NCI-H69 (cell line): ENCODE data around the gene SLC25A45.
"Not testable (repeated sequence)": the region's sequence is repeated elsewhere in the genome, so short reads cannot be mapped to it uniquely, and the experiment has no call there.

ENCODE experiments used
- DNase-seq: peaks from one replicate; lab custom pipeline; 2025; lab: John Stamatoyannopoulos, UW

The SLC25A45 gene

DNA sequence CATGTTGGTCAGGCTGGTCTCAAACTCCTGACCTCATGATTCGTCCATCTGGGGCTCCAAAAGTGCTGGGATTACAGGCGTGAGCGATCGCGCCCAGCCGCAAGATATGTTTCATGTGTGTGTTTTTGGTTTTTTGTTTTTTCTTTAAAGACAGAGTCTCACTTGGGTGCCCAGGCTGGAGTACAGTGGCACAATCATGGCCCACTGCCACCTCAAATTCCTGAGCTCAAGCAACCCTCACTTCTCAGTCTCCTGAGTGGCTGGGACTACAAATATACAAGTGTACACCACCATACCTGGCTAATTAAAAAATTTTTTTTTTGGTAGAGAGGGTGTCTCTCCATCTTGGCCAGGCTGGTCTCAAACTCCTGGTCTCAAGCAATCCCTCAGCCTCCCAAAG is 19.5 kb downstream of the SLC25A45 start:
- no peak for DNase-seq

DNA sequence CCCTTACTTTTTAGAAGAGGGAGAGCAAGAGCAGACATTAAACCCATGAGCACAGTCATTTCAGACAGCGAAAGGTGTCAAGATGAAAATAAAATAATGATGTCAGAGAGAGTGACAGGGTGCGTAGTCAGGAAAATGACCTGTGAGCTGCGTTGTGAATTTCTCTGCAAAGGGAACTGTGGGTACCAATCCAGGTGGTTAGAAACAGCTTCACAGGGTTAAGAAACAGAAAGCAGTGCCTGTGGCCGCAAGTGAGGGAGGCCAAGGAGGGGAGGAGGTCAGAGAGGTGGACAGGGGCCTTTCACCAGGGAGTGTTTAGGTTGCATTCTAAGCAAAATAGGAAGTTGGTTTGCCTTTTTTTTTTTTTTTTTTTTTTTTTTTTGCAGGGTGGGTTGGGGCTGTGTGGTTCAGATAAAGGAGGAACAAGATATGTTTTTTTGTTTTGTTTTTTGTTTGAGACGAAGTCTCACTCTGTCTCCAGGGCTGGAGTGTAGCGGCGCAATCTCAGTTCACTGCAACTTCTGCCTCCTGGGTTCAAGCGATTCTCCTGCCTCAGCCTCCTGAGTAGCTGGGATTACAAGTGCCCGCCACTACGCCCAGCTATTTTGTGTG is 20.0 kb downstream of the SLC25A45 start:
- DNase-seq, result no peak

- DNase-seq, result no peak
Observed at GRCh38 chr11:65357856-65358356, 24.5 kb downstream of the SLC25A45 start.

DNA sequence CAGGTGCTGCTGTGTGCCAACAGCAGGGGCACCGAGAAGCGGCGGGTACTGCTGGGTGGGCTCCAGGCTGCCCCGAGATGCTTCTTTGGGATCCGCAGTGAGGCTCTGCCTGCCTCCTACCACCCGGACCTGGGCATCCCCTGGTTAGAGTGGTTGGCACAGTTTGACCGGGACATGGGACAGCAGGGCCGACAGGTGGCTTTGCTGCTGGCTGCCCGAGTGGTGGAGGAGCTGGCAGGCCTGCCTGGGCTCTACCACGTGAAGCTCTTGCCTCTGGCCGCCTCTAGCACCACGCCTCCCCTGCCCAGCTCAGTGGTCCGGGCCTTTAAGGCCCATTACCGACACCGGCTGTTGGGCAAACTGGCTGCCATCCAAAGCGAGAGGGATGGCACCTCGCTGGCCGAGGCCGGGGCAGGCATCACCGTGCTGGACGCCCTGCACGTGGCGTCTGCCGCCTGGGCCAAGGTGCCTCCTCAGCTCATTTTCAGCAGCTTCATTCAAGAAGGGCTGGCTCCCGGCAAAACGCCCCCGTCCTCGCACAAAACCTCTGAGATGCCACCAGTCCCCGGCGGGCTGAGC is 26.0 kb downstream of the SLC25A45 start:
- no peak for DNase-seq

DNA sequence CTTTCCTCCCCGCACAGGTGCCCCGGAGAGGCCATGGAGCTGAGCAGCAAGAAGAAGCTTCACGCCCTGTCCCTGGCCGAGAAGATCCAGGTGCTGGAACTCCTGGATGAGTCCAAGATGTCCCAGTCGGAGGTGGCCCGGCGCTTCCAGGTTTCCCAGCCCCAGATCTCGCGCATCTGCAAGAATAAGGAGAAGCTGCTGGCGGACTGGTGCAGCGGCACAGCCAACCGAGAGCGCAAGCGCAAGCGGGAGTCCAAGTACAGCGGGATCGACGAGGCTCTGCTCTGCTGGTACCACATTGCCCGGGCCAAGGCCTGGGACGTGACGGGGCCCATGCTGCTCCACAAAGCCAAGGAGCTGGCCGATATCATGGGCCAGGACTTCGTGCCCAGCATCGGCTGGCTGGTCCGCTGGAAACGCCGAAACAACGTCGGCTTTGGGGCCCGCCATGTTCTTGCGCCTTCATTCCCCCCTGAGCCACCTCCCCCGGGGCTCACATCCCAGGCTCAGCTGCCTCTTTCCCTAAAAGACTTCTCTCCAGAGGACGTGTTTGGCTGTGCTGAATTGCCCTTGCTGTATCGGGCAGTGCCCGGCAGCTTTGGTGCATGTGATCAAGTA is 26.6 kb downstream of the SLC25A45 start:
- peak; percentile 78 for DNase-seq

GRCh38 chr11:65355013-65355775 is 27.3 kb downstream of the SLC25A45 start:
- peak; percentile 78 for DNase-seq

DNA sequence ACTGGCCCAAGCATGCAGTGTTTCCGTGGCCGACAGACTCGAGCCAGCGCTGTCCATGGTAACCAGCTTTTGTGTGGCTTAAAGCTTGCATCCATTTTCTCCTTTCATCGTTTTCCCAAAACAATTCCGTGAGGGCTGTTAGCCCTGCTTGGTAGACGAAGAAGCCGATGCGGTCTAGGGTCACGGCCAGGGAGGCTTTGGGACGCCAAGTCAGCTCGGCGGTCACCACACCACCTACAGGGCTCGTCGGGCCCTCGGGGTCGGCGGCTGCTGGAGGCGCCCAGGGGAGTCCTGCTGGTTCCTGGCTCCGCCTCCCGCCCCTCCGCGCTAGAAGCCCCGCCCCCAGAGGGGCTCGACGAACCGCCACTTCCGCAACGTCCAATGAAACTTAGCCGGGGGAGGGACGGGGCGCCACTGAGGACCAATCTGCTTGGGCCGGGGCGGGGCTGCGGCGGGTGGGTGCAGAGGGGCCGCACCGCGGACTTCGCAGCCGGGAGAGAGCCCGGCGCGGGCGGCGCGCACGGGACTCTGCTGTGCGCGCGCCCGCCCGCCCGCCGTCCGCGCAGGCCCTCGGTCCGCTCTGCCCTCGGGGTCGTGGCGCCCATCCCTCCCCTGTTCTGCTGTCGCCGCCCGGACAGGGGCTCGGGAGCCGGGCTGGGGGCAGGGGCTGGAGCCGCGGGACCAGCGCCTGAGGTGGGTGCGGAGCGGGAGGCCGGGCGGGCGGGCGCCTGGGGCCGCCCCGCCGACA is 28.0 kb downstream of the SLC25A45 start, which contains the start of gene TIGD3:
TIGD3 (plus strand) TSS at position 487 of the 748 bp plus-strand sequence. CDS start 1,058 bp downstream, outside the sequence.
- DNase-seq, result peak; percentile 99

GRCh38 chr11:65353900-65354264 is 28.6 kb downstream of the SLC25A45 start:
- DNase-seq, result no peak

DNA sequence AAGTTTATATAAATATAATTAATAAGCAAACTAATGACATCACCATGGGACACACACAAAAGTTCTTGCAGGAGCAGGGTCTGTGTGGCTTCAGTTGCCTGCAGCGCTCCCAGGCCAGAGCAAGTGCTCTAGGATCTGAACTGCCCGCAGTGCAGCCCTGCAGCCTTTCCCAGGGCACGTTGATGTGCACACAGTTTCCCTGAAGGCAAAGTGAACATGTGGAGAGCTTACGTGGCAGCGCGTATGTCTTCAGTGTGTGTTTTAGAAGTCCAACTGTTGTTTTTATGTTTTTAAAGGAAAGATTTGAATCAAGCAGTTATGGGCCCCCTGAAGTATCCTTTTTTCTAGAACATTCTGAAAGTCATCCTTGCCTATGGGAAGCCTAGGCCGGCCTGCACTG is 29.1 kb downstream of the SLC25A45 start:
- peak; percentile 17 for DNase-seq

GRCh38 chr11:65352783-65353182 is 29.7 kb downstream of the SLC25A45 start:
- peak; percentile 27 for DNase-seq

GRCh38 chr11:65351511-65351910 is 30.9 kb downstream of the SLC25A45 start:
- no peak for DNase-seq

DNA sequence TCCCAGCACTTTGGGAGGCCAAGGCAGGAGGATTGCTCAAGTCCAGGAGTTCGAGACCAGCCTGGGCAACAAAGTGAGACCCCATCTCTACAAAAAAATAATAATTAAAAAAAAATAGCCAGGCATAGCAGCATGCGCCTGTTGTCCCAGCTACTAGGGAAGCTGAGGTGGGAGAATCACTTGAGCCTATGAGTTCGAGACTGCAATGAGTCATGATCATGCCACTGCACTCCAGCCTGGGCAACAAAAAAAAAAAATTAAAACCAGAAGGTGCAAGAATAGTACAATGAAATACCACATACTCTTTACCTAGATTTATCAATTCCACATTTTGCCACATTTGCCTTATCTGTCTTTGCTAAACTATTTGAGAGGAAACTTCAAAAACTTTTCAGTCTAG is 40.6 kb downstream of the SLC25A45 start:
- DNase-seq, result no peak

GRCh38 chr11:65340226-65340625 is 42.2 kb downstream of the SLC25A45 start:
- no peak for DNase-seq

GRCh38 chr11:65338676-65339075 is 43.8 kb downstream of the SLC25A45 start:
- no peak for DNase-seq

DNA sequence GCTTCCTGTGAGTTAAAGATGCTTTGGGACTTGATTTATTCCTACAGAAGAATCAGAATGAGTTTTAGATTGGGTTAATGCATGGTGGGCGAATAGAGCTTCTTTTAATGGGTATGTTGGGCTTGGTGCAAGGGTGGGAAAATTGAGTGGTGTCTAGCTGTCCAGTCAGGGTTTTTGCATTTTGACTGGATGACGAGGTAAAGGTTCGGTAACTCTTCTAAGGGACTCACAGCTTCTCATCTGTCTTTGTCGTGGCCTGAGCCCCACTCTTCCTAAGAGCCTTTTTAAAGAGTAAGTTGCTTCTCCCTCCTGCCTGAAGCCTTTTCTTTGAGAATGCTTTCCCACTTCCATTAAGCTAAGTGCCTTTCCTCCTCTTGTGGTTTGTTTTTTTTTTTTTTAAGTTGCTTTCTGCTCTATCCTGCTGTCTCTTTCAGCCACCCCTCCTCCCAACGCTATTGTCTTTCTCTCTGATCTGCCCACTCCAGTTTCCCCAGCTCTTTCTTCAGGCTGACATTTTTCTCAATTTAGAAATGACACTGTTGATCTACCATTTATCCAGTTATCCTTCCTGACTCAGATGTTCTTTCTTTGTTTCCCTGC is 47.6 kb downstream of the SLC25A45 start:
- DNase-seq, result no peak

- not testable (repeated sequence) for DNase-seq
Observed at GRCh38 chr11:65332591-65332990, 49.9 kb downstream of the SLC25A45 start.

- no peak for DNase-seq
Observed at GRCh38 chr11:65330544-65330943, 51.9 kb downstream of the SLC25A45 start.

- DNase-seq, result peak; percentile 95
Observed at GRCh38 chr11:65329944-65330403, 52.5 kb downstream of the SLC25A45 start.

DNA sequence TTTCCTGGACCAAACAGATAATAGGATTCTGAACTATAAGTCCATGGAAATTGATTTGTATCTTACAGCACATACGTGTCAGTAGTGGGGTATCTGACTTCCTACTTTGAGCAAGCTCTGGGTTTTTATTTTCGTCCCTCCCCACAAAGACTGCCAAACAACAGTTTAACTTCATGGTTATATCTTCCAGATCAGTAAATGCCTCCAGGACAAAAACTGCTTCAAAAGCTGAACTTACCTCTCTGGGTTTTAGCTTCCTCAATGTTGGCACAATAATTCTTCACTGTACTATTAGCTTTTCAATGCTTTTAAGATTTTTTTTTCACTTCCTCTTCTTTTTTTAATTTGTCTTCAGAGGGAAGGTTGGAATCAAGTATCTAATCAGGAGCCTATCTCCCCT is 53.0 kb downstream of the SLC25A45 start:
- DNase-seq, result no peak

GRCh38 chr11:65327021-65327420 is 55.4 kb downstream of the SLC25A45 start:
- no peak for DNase-seq

DNA sequence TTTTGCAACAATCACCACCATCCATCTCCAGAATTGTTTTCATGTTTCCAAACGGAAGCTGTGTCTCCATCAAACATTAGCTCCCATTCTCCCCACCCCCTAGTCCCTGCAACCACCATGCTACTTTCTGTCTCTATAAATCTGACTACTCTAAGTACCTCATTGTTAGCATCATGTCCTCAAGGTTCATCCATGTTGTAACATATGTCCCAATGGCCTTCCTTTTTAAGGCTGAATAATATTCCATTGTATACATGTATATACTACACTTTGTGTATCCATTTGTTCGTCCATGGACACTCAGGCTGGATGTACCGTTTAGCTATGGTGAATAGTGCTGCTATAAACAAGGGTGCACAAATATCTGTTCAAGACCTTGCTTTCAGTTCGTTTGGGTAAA is 57.0 kb downstream of the SLC25A45 start:
- no peak for DNase-seq
